Measurements from ENCODE around the gene TTC13. TPM values are rescaled to one million over a fixed set of nuclear protein-coding genes. Genes with fewer than 3 reads are reported as not detected.

TTC13 gene
- total and polyA plus RNA-seq, 10 of the 15 experiments (the other 5 are each of a cell fraction or from before 2014, with no cell fraction given): 5.8 to 30.8 (median 18.5) TPM

DNA sequence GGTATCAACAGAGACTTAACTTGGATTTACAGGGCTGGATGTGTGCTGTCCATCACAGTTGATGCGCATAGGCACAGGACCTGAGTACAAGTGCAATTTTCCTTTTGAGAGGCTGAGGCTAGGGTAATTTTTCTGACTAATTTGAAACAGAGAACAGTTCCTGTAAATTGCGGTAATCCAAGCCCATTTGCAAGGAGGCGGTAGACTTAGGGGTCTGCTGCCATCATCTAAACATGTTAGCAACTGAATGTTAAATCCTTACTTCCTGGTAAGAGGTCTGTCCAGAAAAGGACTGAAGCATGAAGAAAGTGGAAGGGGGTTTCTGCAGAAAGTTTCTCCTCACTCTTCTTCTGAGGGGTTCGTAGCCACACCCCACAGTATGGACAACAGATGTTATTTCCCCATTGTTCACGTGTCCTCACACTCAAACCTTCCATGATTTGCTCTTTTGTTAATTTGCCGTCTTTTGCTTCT is 86.6 kb downstream of the TTC13 start (continued):
- no peak for TF ChIP-seq SREBF2 (IDR thresholded peaks at IDR 0.05; ENCODE audit: low read length)
- no peak for TF ChIP-seq MYC (IDR thresholded peaks at IDR 0.05; ENCODE audit: insufficient read depth, insufficient read length, insufficient replicate concordance, low read length, severe bottlenecking)
- TF ChIP-seq SUZ12 (IDR thresholded peaks at IDR 0.05; ENCODE audit: unreplicated experiment): no peak
- TF ChIP-seq NR2C2 (IDR thresholded peaks at IDR 0.05; ENCODE audit: borderline replicate concordance, control insufficient read depth, insufficient read length, low read depth): no peak
- TF ChIP-seq KAT2A (conservative IDR thresholded peaks at IDR 0.05; ENCODE audit: control insufficient read depth, low read depth, low read length): no peak
- TF ChIP-seq, protein P1, sequence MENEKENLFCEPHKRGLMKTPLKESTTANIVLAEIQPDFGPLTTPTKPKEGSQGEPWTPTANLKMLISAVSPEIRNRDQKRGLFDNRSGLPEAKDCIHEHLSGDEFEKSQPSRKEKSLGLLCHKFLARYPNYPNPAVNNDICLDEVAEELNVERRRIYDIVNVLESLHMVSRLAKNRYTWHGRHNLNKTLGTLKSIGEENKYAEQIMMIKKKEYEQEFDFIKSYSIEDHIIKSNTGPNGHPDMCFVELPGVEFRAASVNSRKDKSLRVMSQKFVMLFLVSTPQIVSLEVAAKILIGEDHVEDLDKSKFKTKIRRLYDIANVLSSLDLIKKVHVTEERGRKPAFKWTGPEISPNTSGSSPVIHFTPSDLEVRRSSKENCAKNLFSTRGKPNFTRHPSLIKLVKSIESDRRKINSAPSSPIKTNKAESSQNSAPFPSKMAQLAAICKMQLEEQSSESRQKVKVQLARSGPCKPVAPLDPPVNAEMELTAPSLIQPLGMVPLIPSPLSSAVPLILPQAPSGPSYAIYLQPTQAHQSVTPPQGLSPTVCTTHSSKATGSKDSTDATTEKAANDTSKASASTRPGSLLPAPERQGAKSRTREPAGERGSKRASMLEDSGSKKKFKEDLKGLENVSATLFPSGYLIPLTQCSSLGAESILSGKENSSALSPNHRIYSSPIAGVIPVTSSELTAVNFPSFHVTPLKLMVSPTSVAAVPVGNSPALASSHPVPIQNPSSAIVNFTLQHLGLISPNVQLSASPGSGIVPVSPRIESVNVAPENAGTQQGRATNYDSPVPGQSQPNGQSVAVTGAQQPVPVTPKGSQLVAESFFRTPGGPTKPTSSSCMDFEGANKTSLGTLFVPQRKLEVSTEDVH (IDR thresholded peaks at IDR 0.05; ENCODE audit: low read depth, partially characterized antibody): no peak
- TF ChIP-seq IKZF1 (conservative IDR thresholded peaks at IDR 0.05): peak; percentile 28; the same call in 1 of the 2 replicates
- 0 out of 4 replicates have a peak, but pooled peaks of 1 of the 2 experiments have one; percentile 34 for TF ChIP-seq SRF (IDR thresholded peaks at IDR 0.05; ENCODE audit: low read depth in 2 of 2, low read length in 2 of 2)
- TF ChIP-seq, protein P2, sequence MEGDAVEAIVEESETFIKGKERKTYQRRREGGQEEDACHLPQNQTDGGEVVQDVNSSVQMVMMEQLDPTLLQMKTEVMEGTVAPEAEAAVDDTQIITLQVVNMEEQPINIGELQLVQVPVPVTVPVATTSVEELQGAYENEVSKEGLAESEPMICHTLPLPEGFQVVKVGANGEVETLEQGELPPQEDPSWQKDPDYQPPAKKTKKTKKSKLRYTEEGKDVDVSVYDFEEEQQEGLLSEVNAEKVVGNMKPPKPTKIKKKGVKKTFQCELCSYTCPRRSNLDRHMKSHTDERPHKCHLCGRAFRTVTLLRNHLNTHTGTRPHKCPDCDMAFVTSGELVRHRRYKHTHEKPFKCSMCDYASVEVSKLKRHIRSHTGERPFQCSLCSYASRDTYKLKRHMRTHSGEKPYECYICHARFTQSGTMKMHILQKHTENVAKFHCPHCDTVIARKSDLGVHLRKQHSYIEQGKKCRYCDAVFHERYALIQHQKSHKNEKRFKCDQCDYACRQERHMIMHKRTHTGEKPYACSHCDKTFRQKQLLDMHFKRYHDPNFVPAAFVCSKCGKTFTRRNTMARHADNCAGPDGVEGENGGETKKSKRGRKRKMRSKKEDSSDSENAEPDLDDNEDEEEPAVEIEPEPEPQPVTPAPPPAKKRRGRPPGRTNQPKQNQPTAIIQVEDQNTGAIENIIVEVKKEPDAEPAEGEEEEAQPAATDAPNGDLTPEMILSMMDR (IDR thresholded peaks at IDR 0.05 in 2 of 3, conservative IDR thresholded peaks at IDR 0.05 in 1 of 3; ENCODE audit: control insufficient read depth in 2 of 3, extremely low read depth in 1 of 3, insufficient read depth in 1 of 3, low read depth in 3 of 3, low read length in 3 of 3): no peak
- TF ChIP-seq TAF1 (IDR thresholded peaks at IDR 0.05; ENCODE audit: borderline replicate concordance, low read depth, low read length): no peak
- TF ChIP-seq, protein P3, sequence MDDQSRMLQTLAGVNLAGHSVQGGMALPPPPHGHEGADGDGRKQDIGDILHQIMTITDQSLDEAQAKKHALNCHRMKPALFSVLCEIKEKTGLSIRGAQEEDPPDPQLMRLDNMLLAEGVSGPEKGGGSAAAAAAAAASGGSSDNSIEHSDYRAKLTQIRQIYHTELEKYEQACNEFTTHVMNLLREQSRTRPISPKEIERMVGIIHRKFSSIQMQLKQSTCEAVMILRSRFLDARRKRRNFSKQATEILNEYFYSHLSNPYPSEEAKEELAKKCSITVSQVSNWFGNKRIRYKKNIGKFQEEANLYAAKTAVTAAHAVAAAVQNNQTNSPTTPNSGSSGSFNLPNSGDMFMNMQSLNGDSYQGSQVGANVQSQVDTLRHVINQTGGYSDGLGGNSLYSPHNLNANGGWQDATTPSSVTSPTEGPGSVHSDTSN (IDR thresholded peaks at IDR 0.05; ENCODE audit: insufficient replicate concordance, low read depth, low read length): peak; percentile 57
- no peak for TF ChIP-seq POLR2AphosphoS5 (IDR thresholded peaks at IDR 0.05; ENCODE audit: low read length)
- no peak for TF ChIP-seq PML (IDR thresholded peaks at IDR 0.05; ENCODE audit: low read length)
- TF ChIP-seq ZNF622 (IDR thresholded peaks at IDR 0.05): no peak
- TF ChIP-seq, protein P4, sequence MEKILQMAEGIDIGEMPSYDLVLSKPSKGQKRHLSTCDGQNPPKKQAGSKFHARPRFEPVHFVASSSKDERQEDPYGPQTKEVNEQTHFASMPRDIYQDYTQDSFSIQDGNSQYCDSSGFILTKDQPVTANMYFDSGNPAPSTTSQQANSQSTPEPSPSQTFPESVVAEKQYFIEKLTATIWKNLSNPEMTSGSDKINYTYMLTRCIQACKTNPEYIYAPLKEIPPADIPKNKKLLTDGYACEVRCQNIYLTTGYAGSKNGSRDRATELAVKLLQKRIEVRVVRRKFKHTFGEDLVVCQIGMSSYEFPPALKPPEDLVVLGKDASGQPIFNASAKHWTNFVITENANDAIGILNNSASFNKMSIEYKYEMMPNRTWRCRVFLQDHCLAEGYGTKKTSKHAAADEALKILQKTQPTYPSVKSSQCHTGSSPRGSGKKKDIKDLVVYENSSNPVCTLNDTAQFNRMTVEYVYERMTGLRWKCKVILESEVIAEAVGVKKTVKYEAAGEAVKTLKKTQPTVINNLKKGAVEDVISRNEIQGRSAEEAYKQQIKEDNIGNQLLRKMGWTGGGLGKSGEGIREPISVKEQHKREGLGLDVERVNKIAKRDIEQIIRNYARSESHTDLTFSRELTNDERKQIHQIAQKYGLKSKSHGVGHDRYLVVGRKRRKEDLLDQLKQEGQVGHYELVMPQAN (conservative IDR thresholded peaks at IDR 0.05): no peak
- TF ChIP-seq YBX1 (IDR thresholded peaks at IDR 0.05): no peak
- TF ChIP-seq EZH2 (IDR thresholded peaks at IDR 0.05; ENCODE audit: borderline replicate concordance, control insufficient read depth, low read depth, low read length): no peak
- no peak for TF ChIP-seq ZNF207 (IDR thresholded peaks at IDR 0.05; ENCODE audit: borderline replicate concordance)

Measured in GM12878 (cell line).